GM23338 (cell line): ENCODE results near the gene CHMP6. TPM values are rescaled to one million over a fixed set of nuclear protein-coding genes. Genes with fewer than 3 reads are reported as not detected.

ENCODE experiments used
- ATAC-seq: fragments of 200-7000 bp; cut with Tn5 transposase; 3 replicates; pipeline ENCODE4 v1.9.1; 2020
- DNase-seq: peaks from one replicate; pipeline ENCODE4 v3.0.0-alpha.2; 2015; ENCODE audit warnings: low spot score
- H2AFZ ChIP-seq: fragments of 200-600 bp; sonication (generic); 2 replicates; pipeline ENCODE4 v1.8.0; 2016; ENCODE audit warnings: antibody characterized with exemption, mild to moderate bottlenecking, moderate library complexity
- H3F3A ChIP-seq: fragments of 200-600 bp; sonication (generic); replicated peaks from 2 replicates; pipeline ENCODE4 v1.8.0; 2017; ENCODE audit warnings: antibody characterized with exemption, mixed run types, low read depth
- H3K27ac ChIP-seq: fragments of 200-600 bp; sonication (generic); 2 replicates; pipeline ENCODE4 v1.6.1; 2016; ENCODE audit warnings: low read depth
- H3K27me3 ChIP-seq: fragments of 200-600 bp; sonication (generic); 2 replicates; pipeline ENCODE4 v1.8.0; 2016; ENCODE audit warnings: mild to moderate bottlenecking, mixed run types, moderate library complexity; ENCODE audit not compliant: insufficient read depth
- H3K36me3 ChIP-seq: fragments of 200-600 bp; sonication (generic); 2 replicates; pipeline ENCODE4 v1.8.0; 2016; ENCODE audit warnings: mild to moderate bottlenecking; ENCODE audit not compliant: insufficient read depth
- H3K4me1 ChIP-seq: fragments of 200-600 bp; sonication (generic); 2 replicates; pipeline ENCODE4 v1.8.0; 2016; ENCODE audit warnings: mild to moderate bottlenecking, moderate library complexity; ENCODE audit not compliant: insufficient read depth
- H3K4me2 ChIP-seq: fragments of 200-600 bp; sonication (generic); 2 replicates; pipeline ENCODE4 v1.7.1; 2017; ENCODE audit warnings: mixed run types
- H3K4me3 ChIP-seq: fragments of 200-600 bp; sonication (generic); 2 replicates; pipeline ENCODE4 v1.6.1; 2016; ENCODE audit warnings: mixed run types
- H3K79me2 ChIP-seq: fragments of 200-600 bp; sonication (generic); replicated peaks from 2 replicates; pipeline ENCODE4 v1.8.0; 2017; ENCODE audit warnings: mild to moderate bottlenecking; ENCODE audit not compliant: insufficient read depth
- H3K9me2 ChIP-seq: fragments of 200-600 bp; sonication (generic); 2 replicates; pipeline ENCODE4 v1.8.0; 2017; ENCODE audit not compliant: insufficient read depth
- H4K20me1 ChIP-seq: fragments of 200-600 bp; sonication (generic); replicated peaks from 2 replicates; pipeline ENCODE4 v1.8.0; 2017; ENCODE audit warnings: mild to moderate bottlenecking; ENCODE audit not compliant: insufficient read depth
- H3K27ac Mint-ChIP-seq: 2 replicates; pipeline ENCODE4 v1.8.0; 2020; ENCODE audit warnings: inconsistent platforms, mild to moderate bottlenecking, moderate library complexity, mixed read lengths
- H3K27me3 Mint-ChIP-seq: 3 replicates; pipeline ENCODE4 v1.8.0; 2022; ENCODE audit warnings: low read depth, mild to moderate bottlenecking, moderate library complexity, mixed read lengths, inconsistent platforms; ENCODE audit not compliant: insufficient read depth, poor library complexity
- H3K36me3 Mint-ChIP-seq: 3 replicates; pipeline ENCODE4 v1.8.0; 2021; ENCODE audit warnings: low read depth, mild to moderate bottlenecking, inconsistent platforms, moderate library complexity, mixed read lengths
- H3K4me1 Mint-ChIP-seq: 3 replicates; pipeline ENCODE4 v1.8.0; 2020; ENCODE audit warnings: mild to moderate bottlenecking, inconsistent platforms, mixed read lengths
- H3K4me3 Mint-ChIP-seq: 3 replicates; pipeline ENCODE4 v1.8.0; 2021; ENCODE audit warnings: moderate library complexity, mild to moderate bottlenecking, inconsistent platforms, mixed read lengths
- H3K9me3 Mint-ChIP-seq: 3 replicates; pipeline ENCODE4 v1.8.0; 2020; ENCODE audit warnings: moderate library complexity, mild to moderate bottlenecking, inconsistent platforms, mixed read lengths
- CREB1 ChIP-seq: fragments of 250-450 bp; sonication (Bioruptor Pico); IDR thresholded peaks from 2 replicates; pipeline ENCODE4 v1.5.0; 2020; ENCODE audit warnings: low read depth, mild to moderate bottlenecking, moderate library complexity
- EZH2 ChIP-seq: fragments of 200-600 bp; sonication (generic); IDR thresholded peaks from one replicate; pipeline ENCODE4 v1.8.0; 2017; ENCODE audit warnings: antibody characterized with exemption, mild to moderate bottlenecking, low read depth; ENCODE audit not compliant: unreplicated experiment
- EZH2phosphoT487 ChIP-seq: fragments of 200-600 bp; sonication (generic); IDR thresholded peaks from one replicate; pipeline ENCODE4 v1.8.1; 2018; ENCODE audit warnings: antibody characterized with exemption; ENCODE audit not compliant: unreplicated experiment
- JUNB ChIP-seq: IDR thresholded peaks from one replicate; pipeline ENCODE4 v1.6.1; 2016; ENCODE audit warnings: antibody characterized with exemption; ENCODE audit not compliant: unreplicated experiment
- NANOG ChIP-seq: IDR thresholded peaks from 2 replicates; pipeline ENCODE4 v1.6.1; 2016; ENCODE audit warnings: antibody characterized with exemption, borderline replicate concordance
- POLR2AphosphoS5 ChIP-seq: IDR thresholded peaks from 2 replicates; pipeline ENCODE4 v1.6.1; 2016; ENCODE audit warnings: antibody characterized with exemption, low read depth
- STAT1 ChIP-seq: IDR thresholded peaks from one replicate; pipeline ENCODE4 v1.6.1; 2016; ENCODE audit warnings: antibody characterized with exemption; ENCODE audit not compliant: unreplicated experiment
- ZNF114 ChIP-seq: fragments of 250-450 bp; sonication (Bioruptor Pico); IDR thresholded peaks from 2 replicates; pipeline ENCODE4 v1.5.0; 2020; ENCODE audit warnings: mild to moderate bottlenecking, moderate library complexity
- ZNF331 ChIP-seq: fragments of 250-450 bp; sonication (Bioruptor Pico); IDR thresholded peaks from 2 replicates; pipeline ENCODE4 v1.5.0; 2020; ENCODE audit warnings: low read depth, mild to moderate bottlenecking, moderate library complexity
- polyA plus RNA-seq: library from polyadenylated mRNA; unstranded; fragments of >200 nt; fragmentation: Nextera tagmentation; extraction: Ambion mirVana; gene quantifications from 2 replicates; pipeline ENCODE4 v1.2.1, GENCODE V29; 2016
- total RNA-seq: library from RNA; depleted of rRNA; stranded (reverse); fragments of >200 nt; shearing (Covaris generic); gene quantifications from 2 replicates; pipeline ENCODE4 v1.2.3, GENCODE V29; 2014
- TF ChIP-seq, protein P1 (sequence below): IDR thresholded peaks from one replicate; pipeline ENCODE4 v1.6.1; 2018; ENCODE audit warnings: antibody characterized with exemption; ENCODE audit not compliant: unreplicated experiment
- TF ChIP-seq, protein P2 (sequence below), 2 experiments: fragments of 200-600 bp in 1 of 2; sonication (generic) in 1 of 2; conservative IDR thresholded peaks; 2 replicates each; pipeline versions ENCODE4 v1.5.1 to v1.6.1; 2016 to 2017; ENCODE audit warnings: antibody characterized with exemption in 2 of 2, low read depth in 2 of 2, mild to moderate bottlenecking in 2 of 2, moderate library complexity in 1 of 2
- TF ChIP-seq, protein P3 (sequence below): IDR thresholded peaks from 2 replicates; pipeline ENCODE4 v1.6.1; 2016; ENCODE audit warnings: antibody characterized with exemption

CHMP6 gene
- total and polyA plus RNA-seq, 2 experiments from 2014 or later: 12.3 to 14.0 TPM

DNA sequence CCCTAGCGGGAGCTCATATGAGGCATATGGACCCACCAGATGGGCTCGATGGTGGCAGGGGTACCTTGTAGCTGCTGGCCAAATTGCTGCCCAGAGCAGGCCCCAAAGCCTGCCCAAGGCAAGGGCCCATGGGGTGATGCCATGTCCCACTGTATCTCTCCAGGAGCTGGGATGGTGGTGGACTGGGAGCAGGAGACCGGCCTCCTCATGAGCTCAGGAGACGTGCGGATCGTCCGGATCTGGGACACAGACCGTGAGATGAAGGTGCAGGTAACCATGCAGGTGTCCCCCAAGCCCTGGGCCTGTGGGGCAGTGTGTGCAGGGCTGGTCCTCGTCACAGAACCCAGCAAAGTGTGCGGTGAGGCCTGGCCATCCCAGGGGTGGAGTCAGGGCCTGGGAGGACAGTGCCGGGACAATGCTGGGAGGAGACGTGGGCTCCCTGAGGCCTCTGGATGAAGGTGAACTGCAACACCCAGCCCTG lies 34.1 kb upstream of the CHMP6 start:
- no peak for TF ChIP-seq POLR2AphosphoS5
- no peak overlapping the region for H3K4me2 ChIP-seq
- H3K27ac ChIP-seq: no peak overlapping the region
- DNase-seq (no peak), ATAC-seq (no peak)
- no peaks in the 10 kb centered on the region for H3K79me2 ChIP-seq
- no peak overlapping the region for H3K27ac Mint-ChIP-seq
- no peaks in the 10 kb centered on the region for H3K9me3 Mint-ChIP-seq
- H4K20me1 ChIP-seq: no peaks in the 10 kb centered on the region
- H3K27me3 ChIP-seq: no peaks in the 10 kb centered on the region
- 0 out of 3 replicates have a peak, but pooled peaks cover 3% of the 10 kb centered on the region for H3K36me3 Mint-ChIP-seq
- H3F3A ChIP-seq: no peaks in the 10 kb centered on the region
- no peak overlapping the region for H2AFZ ChIP-seq
- H3K27me3 Mint-ChIP-seq: peaks cover 3% of the 10 kb centered on the region
- H3K4me3 ChIP-seq: no peak overlapping the region
- no peaks in the 10 kb centered on the region for H3K36me3 ChIP-seq
- H3K4me1 Mint-ChIP-seq: no peaks in the 10 kb centered on the region
- no peak overlapping the region for H3K4me3 Mint-ChIP-seq
- H3K4me1 ChIP-seq: no peaks in the 10 kb centered on the region
- no peaks in the 10 kb centered on the region for H3K9me2 ChIP-seq

DNA sequence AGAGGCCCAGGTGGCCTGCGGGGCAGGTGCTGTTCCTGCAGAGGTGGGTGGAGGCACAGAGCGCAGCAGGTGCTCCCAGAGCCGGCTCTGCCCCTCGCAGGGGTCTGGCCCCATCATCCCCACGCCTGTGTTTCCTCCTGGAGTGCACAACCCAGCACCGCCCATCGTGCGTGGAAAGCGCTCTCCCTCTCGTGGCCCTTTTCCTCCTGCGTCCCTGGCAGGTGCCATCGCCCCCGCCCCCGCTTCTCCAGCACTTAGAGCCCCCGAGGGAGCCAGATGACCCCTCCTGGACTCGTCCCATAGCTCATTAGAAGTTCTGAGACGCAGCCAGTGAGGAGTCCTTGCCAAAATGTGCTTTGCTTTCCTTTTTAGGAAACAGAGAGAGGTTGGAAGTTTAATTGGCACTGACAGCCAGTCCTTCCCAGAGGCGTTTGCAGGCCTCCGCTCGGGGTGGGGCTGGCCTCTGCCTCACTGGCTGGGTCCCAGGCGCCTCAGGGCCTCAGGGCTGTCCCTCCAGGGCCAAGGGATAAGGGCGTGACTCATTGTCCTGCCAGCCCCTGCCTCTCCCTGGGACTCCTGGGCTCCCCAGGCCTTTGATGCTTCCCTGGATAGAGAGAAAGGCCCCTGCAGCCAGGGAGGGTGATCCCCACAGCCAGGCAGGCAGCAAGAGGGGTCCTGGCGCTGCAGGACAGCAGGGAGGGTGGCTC lies 32.2 kb upstream of the CHMP6 start:
- Mint-ChIP-seq H3K27me3 (peaks cover 2% of the 10 kb centered on the region), H3K9me3 (no peaks in the 10 kb centered on the region), H3K4me1 (peaks cover 5% of the 10 kb centered on the region; the same call in 2 of the 3 replicates), H3K36me3 (0 out of 3 replicates have a peak, but pooled peaks cover 3% of the 10 kb centered on the region), H3K27ac (no peak overlapping the region), H3K4me3 (no peak overlapping the region)
- H3K27me3 ChIP-seq: no peaks in the 10 kb centered on the region
- H3K4me2 ChIP-seq: no peak overlapping the region
- no peak overlapping the region for H3K27ac ChIP-seq
- H3K79me2 ChIP-seq: no peaks in the 10 kb centered on the region
- no peaks in the 10 kb centered on the region for H3K4me1 ChIP-seq
- DNase-seq: no peak
- no peaks in the 10 kb centered on the region for H3K9me2 ChIP-seq
- no peak overlapping the region for H3K4me3 ChIP-seq
- H4K20me1 ChIP-seq: no peaks in the 10 kb centered on the region
- H3F3A ChIP-seq: no peaks in the 10 kb centered on the region
- ATAC-seq: no peak
- H2AFZ ChIP-seq: no peak overlapping the region
- no peaks in the 10 kb centered on the region for H3K36me3 ChIP-seq
- TF ChIP-seq ZNF331 (CRISPR knock-in tag): no peak
- TF ChIP-seq, protein P1, sequence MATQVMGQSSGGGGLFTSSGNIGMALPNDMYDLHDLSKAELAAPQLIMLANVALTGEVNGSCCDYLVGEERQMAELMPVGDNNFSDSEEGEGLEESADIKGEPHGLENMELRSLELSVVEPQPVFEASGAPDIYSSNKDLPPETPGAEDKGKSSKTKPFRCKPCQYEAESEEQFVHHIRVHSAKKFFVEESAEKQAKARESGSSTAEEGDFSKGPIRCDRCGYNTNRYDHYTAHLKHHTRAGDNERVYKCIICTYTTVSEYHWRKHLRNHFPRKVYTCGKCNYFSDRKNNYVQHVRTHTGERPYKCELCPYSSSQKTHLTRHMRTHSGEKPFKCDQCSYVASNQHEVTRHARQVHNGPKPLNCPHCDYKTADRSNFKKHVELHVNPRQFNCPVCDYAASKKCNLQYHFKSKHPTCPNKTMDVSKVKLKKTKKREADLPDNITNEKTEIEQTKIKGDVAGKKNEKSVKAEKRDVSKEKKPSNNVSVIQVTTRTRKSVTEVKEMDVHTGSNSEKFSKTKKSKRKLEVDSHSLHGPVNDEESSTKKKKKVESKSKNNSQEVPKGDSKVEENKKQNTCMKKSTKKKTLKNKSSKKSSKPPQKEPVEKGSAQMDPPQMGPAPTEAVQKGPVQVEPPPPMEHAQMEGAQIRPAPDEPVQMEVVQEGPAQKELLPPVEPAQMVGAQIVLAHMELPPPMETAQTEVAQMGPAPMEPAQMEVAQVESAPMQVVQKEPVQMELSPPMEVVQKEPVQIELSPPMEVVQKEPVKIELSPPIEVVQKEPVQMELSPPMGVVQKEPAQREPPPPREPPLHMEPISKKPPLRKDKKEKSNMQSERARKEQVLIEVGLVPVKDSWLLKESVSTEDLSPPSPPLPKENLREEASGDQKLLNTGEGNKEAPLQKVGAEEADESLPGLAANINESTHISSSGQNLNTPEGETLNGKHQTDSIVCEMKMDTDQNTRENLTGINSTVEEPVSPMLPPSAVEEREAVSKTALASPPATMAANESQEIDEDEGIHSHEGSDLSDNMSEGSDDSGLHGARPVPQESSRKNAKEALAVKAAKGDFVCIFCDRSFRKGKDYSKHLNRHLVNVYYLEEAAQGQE: no peak
- TF ChIP-seq EZH2phosphoT487: no peak
- TF ChIP-seq, protein P2, sequence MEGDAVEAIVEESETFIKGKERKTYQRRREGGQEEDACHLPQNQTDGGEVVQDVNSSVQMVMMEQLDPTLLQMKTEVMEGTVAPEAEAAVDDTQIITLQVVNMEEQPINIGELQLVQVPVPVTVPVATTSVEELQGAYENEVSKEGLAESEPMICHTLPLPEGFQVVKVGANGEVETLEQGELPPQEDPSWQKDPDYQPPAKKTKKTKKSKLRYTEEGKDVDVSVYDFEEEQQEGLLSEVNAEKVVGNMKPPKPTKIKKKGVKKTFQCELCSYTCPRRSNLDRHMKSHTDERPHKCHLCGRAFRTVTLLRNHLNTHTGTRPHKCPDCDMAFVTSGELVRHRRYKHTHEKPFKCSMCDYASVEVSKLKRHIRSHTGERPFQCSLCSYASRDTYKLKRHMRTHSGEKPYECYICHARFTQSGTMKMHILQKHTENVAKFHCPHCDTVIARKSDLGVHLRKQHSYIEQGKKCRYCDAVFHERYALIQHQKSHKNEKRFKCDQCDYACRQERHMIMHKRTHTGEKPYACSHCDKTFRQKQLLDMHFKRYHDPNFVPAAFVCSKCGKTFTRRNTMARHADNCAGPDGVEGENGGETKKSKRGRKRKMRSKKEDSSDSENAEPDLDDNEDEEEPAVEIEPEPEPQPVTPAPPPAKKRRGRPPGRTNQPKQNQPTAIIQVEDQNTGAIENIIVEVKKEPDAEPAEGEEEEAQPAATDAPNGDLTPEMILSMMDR (conservative IDR thresholded peaks at IDR 0.05; ENCODE audit: low read depth in 2 of 2): no peak
- no peak for TF ChIP-seq STAT1
- TF ChIP-seq CREB1: no peak
- TF ChIP-seq, protein P3, sequence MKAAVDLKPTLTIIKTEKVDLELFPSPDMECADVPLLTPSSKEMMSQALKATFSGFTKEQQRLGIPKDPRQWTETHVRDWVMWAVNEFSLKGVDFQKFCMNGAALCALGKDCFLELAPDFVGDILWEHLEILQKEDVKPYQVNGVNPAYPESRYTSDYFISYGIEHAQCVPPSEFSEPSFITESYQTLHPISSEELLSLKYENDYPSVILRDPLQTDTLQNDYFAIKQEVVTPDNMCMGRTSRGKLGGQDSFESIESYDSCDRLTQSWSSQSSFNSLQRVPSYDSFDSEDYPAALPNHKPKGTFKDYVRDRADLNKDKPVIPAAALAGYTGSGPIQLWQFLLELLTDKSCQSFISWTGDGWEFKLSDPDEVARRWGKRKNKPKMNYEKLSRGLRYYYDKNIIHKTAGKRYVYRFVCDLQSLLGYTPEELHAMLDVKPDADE: no peak
- no peak for TF ChIP-seq JUNB
- no peak for TF ChIP-seq NANOG
- no peak for TF ChIP-seq ZNF114 (CRISPR knock-in tag)
- TF ChIP-seq EZH2: no peak
